IMR-90 (cell line): Measurements from ENCODE around the gene FGGY. TPM values are rescaled to one million over a fixed set of nuclear protein-coding genes. Genes with fewer than 3 reads are reported as not detected.

Source experiments
- ATAC-seq: fragments of 200-7000 bp; cut with Tn5 transposase; 2 replicates; pipeline ENCODE4 v1.9.1; 2020; ENCODE audit warnings: low read depth, mild to moderate bottlenecking, moderate library complexity
- BruUV-seq: library from RNA; stranded (reverse); fragments of 400-500 nt; replicated peaks from 2 replicates; lab custom pipeline; 2021; lab: Mats Ljungman, UMichigan
- CTCF ChIA-PET: fragments of 300-600 bp; formaldehyde crosslinking; extraction: SDS; loops from one replicate; lab custom pipeline; 2021; ENCODE audit warnings: antibody characterized with exemption; lab: Yijun Ruan, JAX
- POLR2A ChIA-PET: fragments of 300-600 bp; sonication (Branson Sonifier 250); formaldehyde crosslinking; loops from one replicate; lab custom pipeline; 2022; ENCODE audit warnings: antibody characterized with exemption; ENCODE audit not compliant: unreplicated experiment; lab: Charles Lee
- DNase-seq: peaks from one replicate; pipeline ENCODE4 v3.0.0; 2013
- H2AFZ ChIP-seq: replicated peaks from 2 replicates; pipeline ENCODE3; 2013; ENCODE audit warnings: low read length, mild to moderate bottlenecking; ENCODE audit not compliant: poor library complexity
- H2AK5ac ChIP-seq: 2 replicates; pipeline ENCODE4 v1.6.1; 2013; ENCODE audit warnings: low read depth, low read length, inconsistent platforms
- H2AK9ac ChIP-seq: replicated peaks from 2 replicates; pipeline ENCODE3; 2013; ENCODE audit warnings: mild to moderate bottlenecking, low read depth, low read length, moderate library complexity; ENCODE audit not compliant: poor library complexity
- H2BK120ac ChIP-seq: 2 replicates; pipeline ENCODE4 v1.6.1; 2013; ENCODE audit warnings: low read depth, low read length, inconsistent platforms
- H2BK15ac ChIP-seq: 3 replicates; pipeline ENCODE4 v1.6.1; 2013; ENCODE audit warnings: low read depth, low read length, inconsistent platforms
- H2BK20ac ChIP-seq: 2 replicates; pipeline ENCODE4 v1.6.1; 2013; ENCODE audit warnings: low read depth, mild to moderate bottlenecking, inconsistent platforms, low read length, moderate library complexity
- H2BK5ac ChIP-seq: 2 replicates; pipeline ENCODE4 v1.6.1; 2013; ENCODE audit warnings: mild to moderate bottlenecking, low read depth, low read length, inconsistent platforms; ENCODE audit not compliant: poor library complexity, severe bottlenecking
- H3K14ac ChIP-seq: replicated peaks from 2 replicates; pipeline ENCODE4 v1.6.1; 2013; ENCODE audit warnings: low read depth, low read length, inconsistent platforms
- H3K18ac ChIP-seq: 2 replicates; pipeline ENCODE4 v1.6.1; 2013; ENCODE audit warnings: low read depth, low read length, control low read depth
- H3K23ac ChIP-seq: 2 replicates; pipeline ENCODE4 v1.6.1; 2013; ENCODE audit warnings: low read depth, low read length, inconsistent platforms
- H3K27ac ChIP-seq: 2 replicates; pipeline ENCODE4 v1.5.1; 2013; ENCODE audit warnings: mild to moderate bottlenecking, control low read depth, low read length; ENCODE audit not compliant: insufficient read depth
- H3K27me3 ChIP-seq: 2 replicates; pipeline ENCODE4 v1.6.1; 2013; ENCODE audit warnings: low read length; ENCODE audit not compliant: control insufficient read depth, insufficient read depth
- H3K36me3 ChIP-seq: 2 replicates; pipeline ENCODE4 v1.6.1; 2013; ENCODE audit warnings: low read length, mixed read lengths; ENCODE audit not compliant: control insufficient read depth, insufficient read depth
- H3K4ac ChIP-seq: 2 replicates; pipeline ENCODE4 v1.6.1; 2013; ENCODE audit warnings: low read depth, low read length, inconsistent platforms
- H3K4me1 ChIP-seq: 2 replicates; pipeline ENCODE4 v1.6.1; 2013; ENCODE audit warnings: low read length, mixed read lengths; ENCODE audit not compliant: control insufficient read depth, insufficient read depth
- H3K4me2 ChIP-seq: 2 replicates; pipeline ENCODE4 v1.6.1; 2013; ENCODE audit warnings: low read depth, mild to moderate bottlenecking, control low read depth, low read length, moderate library complexity
- H3K4me3 ChIP-seq: 2 replicates; pipeline ENCODE4 v1.5.1; 2013; ENCODE audit warnings: low read depth, mild to moderate bottlenecking, control low read depth, low read length, moderate library complexity; ENCODE audit not compliant: insufficient read depth
- H3K56ac ChIP-seq: 2 replicates; pipeline ENCODE4 v1.6.1; 2013; ENCODE audit warnings: low read length, inconsistent platforms; ENCODE audit not compliant: insufficient read depth; ENCODE audit errors: extremely low read depth
- H3K79me1 ChIP-seq, 2 experiments: 2 replicates each; pipeline ENCODE4 v1.6.1; 2013; ENCODE audit warnings: low read length in 2 of 2, inconsistent platforms in 1 of 2, low read depth in 1 of 2
- H3K9ac ChIP-seq: 2 replicates; pipeline ENCODE4 v1.6.1; 2013; ENCODE audit warnings: low read depth, low read length, control low read depth
- H3K9me1 ChIP-seq: 2 replicates; pipeline ENCODE4 v1.6.1; 2013; ENCODE audit warnings: low read length, inconsistent platforms; ENCODE audit not compliant: insufficient read depth
- H3K9me3 ChIP-seq: 2 replicates; pipeline ENCODE4 v1.6.1; 2013; ENCODE audit warnings: low read length; ENCODE audit not compliant: control insufficient read depth, insufficient read depth
- H4K20me1 ChIP-seq: 2 replicates; pipeline ENCODE4 v1.6.1; 2013; ENCODE audit warnings: low read length, inconsistent platforms; ENCODE audit not compliant: insufficient read depth
- H4K5ac ChIP-seq: 2 replicates; pipeline ENCODE4 v1.6.1; 2013; ENCODE audit warnings: mild to moderate bottlenecking, low read depth, low read length, control low read depth
- H4K8ac ChIP-seq, 2 experiments: 2 replicates each; pipeline ENCODE4 v1.6.1; 2013; ENCODE audit warnings: low read depth in 2 of 2, low read length in 2 of 2, control low read depth in 1 of 2, inconsistent platforms in 1 of 2
- H4K91ac ChIP-seq: 2 replicates; pipeline ENCODE4 v1.6.1; 2013; ENCODE audit warnings: low read depth, low read length, inconsistent platforms; ENCODE audit not compliant: insufficient read depth
- BHLHE40 ChIP-seq: fragments of 150-350 bp; IDR thresholded peaks from 2 replicates; pipeline ENCODE4 v1.6.1; 2016; ENCODE audit warnings: mild to moderate bottlenecking, low read depth, low read length
- CEBPB ChIP-seq: IDR thresholded peaks from 2 replicates; pipeline ENCODE4 v1.6.1; 2012; ENCODE audit warnings: low read depth, low read length, improper control_type of control experiment
- CHD1 ChIP-seq: IDR thresholded peaks from 2 replicates; pipeline ENCODE4 v1.6.1; 2012; ENCODE audit warnings: low read depth, low read length, improper control_type of control experiment
- FOS ChIP-seq: fragments of 150-350 bp; IDR thresholded peaks from 2 replicates; pipeline ENCODE4 v1.6.1; 2016; ENCODE audit warnings: low read depth, low read length
- MXI1 ChIP-seq: IDR thresholded peaks from 2 replicates; pipeline ENCODE4 v1.6.1; 2012; ENCODE audit warnings: low read depth, mild to moderate bottlenecking, low read length, moderate library complexity, borderline replicate concordance
- POLR2A ChIP-seq: IDR thresholded peaks from 2 replicates; pipeline ENCODE4 v1.6.1; 2012; ENCODE audit warnings: mild to moderate bottlenecking, low read depth, low read length
- RAD21 ChIP-seq: IDR thresholded peaks from 2 replicates; pipeline ENCODE4 v1.6.1; 2012; ENCODE audit warnings: low read length, improper control_type of control experiment
- RCOR1 ChIP-seq: IDR thresholded peaks from 2 replicates; pipeline ENCODE4 v1.6.1; 2012; ENCODE audit warnings: mild to moderate bottlenecking, low read length, improper control_type of control experiment; ENCODE audit not compliant: insufficient replicate concordance
- RFX5 ChIP-seq: IDR thresholded peaks from 2 replicates; pipeline ENCODE4 v1.8.0; 2012; ENCODE audit warnings: low read depth, mild to moderate bottlenecking, low read length, moderate library complexity
- SMC3 ChIP-seq: fragments of 150-350 bp; IDR thresholded peaks from 2 replicates; pipeline ENCODE4 v1.6.1; 2016; ENCODE audit warnings: low read depth, mild to moderate bottlenecking, antibody characterized with exemption, low read length, moderate library complexity
- dilution Hi-C: fragments of 300-500 bp; cut with HindIII; formaldehyde crosslinking; loops from one replicate; pipeline ENCODE4 v1.14.3; 2018; ENCODE audit warnings: low sequenced_read_pairs; ENCODE audit not compliant: unreplicated experiment
- in situ Hi-C: fragments of 300-500 bp; cut with MboI; formaldehyde crosslinking; loops from 3 replicates; pipeline ENCODE4 v1.14.3; 2019; ENCODE audit warnings: low sequenced_read_pairs, inconsistent platforms, mixed read lengths
- intact Hi-C: fragments of 100-400 bp; cut with micrococcal nuclease; formaldehyde crosslinking; loops from 2 replicates; pipeline ENCODE4 v1.10.0; 2022
- polyA plus RNA-seq, 3 experiments: library from polyadenylated mRNA; depleted of rRNA; stranded (reverse); fragments of >200 nt; gene quantifications; 2 replicates each; pipeline ENCODE4 v1.2.3, GENCODE V29; 2012; ENCODE audit warnings: low replicate concordance in 1 of 3
- total RNA-seq: library from RNA; depleted of rRNA; stranded (reverse); fragments of >200 nt; gene quantifications from 2 replicates; pipeline ENCODE4 v1.2.3, GENCODE V29; 2012
- TF ChIP-seq, protein P1 (sequence below): fragments of 150-350 bp; IDR thresholded peaks from 2 replicates; pipeline ENCODE4 v1.6.1; 2017; ENCODE audit warnings: mild to moderate bottlenecking, antibody characterized with exemption, low read length, low read depth
- TF ChIP-seq, protein P2 (sequence below): fragments of 150-350 bp; IDR thresholded peaks from 2 replicates; pipeline ENCODE4 v1.6.1; 2016; ENCODE audit warnings: low read depth, mild to moderate bottlenecking, low read length, moderate library complexity, borderline replicate concordance
- TF ChIP-seq, protein P3 (sequence below): conservative IDR thresholded peaks from 2 replicates; pipeline ENCODE4 v1.5.1; 2012; ENCODE audit warnings: mild to moderate bottlenecking, low read depth, low read length, improper control_type of control experiment

The FGGY gene
- total and polyA plus RNA-seq, 2 of the 4 experiments (the other 2 are of a cell fraction): 5.6 to 14.0 TPM

DNA sequence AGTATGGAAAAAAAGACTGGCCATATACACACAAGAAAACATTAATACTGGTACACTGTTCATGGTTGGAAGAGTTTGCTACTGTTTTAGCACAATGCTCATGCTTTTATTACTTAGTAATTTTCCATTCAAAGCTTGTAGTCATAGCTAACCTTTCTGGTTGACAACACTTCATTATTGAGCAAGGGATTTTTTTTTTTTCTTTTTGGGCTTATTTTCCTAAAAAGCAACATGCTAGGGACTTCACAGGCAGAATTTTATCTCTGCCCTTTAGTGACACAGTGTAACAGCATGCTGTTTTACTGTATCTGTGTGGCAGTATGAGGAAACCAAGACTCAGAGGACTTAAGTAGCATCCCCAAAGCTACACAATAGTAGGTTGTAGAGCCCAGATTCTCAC lies 58.5 kb downstream of the FGGY start:
- Histone ChIP-seq H3K36me3 (0 out of 2 replicates have a peak, but pooled peaks cover 1% of the 10 kb centered on the region), H4K8ac (no peak overlapping the region), H3K18ac (no peak overlapping the region), H3K4ac (no peak overlapping the region), H2AK5ac (no peak overlapping the region), H3K14ac (no peak overlapping the region), H3K9ac (no peak overlapping the region), H3K9me3 (no peaks in the 10 kb centered on the region), H3K4me3 (no peak overlapping the region), H2BK120ac (no peak overlapping the region), H2AK9ac (no peak overlapping the region), H4K20me1 (no peaks in the 10 kb centered on the region), H3K27me3 (no peaks in the 10 kb centered on the region), H4K91ac (no peak overlapping the region), H3K56ac (no peak overlapping the region), H2BK20ac (no peak overlapping the region), H3K4me2 (no peak overlapping the region), H3K27ac (no peak overlapping the region), H3K79me1 (no peaks in the 10 kb centered on the region; a peak in 1 of 4 replicates), H2BK5ac (no peak overlapping the region), H3K23ac (no peak overlapping the region), H4K5ac (no peak overlapping the region), H2BK15ac (no peak overlapping the region), H3K9me1 (peaks cover 4% of the 10 kb centered on the region; the same call in 1 of the 2 replicates), H2AFZ (no peak overlapping the region), H3K4me1 (peaks cover 3% of the 10 kb centered on the region; the same call in 1 of the 2 replicates)
- no peak for ATAC-seq
- no peak for TF ChIP-seq CEBPB
- no peak for TF ChIP-seq CHD1
- TF ChIP-seq, protein P1, sequence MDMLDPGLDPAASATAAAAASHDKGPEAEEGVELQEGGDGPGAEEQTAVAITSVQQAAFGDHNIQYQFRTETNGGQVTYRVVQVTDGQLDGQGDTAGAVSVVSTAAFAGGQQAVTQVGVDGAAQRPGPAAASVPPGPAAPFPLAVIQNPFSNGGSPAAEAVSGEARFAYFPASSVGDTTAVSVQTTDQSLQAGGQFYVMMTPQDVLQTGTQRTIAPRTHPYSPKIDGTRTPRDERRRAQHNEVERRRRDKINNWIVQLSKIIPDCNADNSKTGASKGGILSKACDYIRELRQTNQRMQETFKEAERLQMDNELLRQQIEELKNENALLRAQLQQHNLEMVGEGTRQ: no peak
- TF ChIP-seq RAD21: no peak
- TF ChIP-seq SMC3: no peak
- no peak for TF ChIP-seq RCOR1
- TF ChIP-seq POLR2A: no peak
- TF ChIP-seq RFX5: no peak
- no peak for TF ChIP-seq FOS
- TF ChIP-seq BHLHE40: no peak
- TF ChIP-seq, protein P2, sequence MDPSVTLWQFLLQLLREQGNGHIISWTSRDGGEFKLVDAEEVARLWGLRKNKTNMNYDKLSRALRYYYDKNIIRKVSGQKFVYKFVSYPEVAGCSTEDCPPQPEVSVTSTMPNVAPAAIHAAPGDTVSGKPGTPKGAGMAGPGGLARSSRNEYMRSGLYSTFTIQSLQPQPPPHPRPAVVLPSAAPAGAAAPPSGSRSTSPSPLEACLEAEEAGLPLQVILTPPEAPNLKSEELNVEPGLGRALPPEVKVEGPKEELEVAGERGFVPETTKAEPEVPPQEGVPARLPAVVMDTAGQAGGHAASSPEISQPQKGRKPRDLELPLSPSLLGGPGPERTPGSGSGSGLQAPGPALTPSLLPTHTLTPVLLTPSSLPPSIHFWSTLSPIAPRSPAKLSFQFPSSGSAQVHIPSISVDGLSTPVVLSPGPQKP: no peak
- no peak for TF ChIP-seq MXI1
- TF ChIP-seq, protein P3, sequence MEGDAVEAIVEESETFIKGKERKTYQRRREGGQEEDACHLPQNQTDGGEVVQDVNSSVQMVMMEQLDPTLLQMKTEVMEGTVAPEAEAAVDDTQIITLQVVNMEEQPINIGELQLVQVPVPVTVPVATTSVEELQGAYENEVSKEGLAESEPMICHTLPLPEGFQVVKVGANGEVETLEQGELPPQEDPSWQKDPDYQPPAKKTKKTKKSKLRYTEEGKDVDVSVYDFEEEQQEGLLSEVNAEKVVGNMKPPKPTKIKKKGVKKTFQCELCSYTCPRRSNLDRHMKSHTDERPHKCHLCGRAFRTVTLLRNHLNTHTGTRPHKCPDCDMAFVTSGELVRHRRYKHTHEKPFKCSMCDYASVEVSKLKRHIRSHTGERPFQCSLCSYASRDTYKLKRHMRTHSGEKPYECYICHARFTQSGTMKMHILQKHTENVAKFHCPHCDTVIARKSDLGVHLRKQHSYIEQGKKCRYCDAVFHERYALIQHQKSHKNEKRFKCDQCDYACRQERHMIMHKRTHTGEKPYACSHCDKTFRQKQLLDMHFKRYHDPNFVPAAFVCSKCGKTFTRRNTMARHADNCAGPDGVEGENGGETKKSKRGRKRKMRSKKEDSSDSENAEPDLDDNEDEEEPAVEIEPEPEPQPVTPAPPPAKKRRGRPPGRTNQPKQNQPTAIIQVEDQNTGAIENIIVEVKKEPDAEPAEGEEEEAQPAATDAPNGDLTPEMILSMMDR: no peak
- intact Hi-C loops: loop anchor here (5.0 kb wide), 1 partner anchor 33 kb away; no protein-coding TSS in a partner anchor
- ChIA-PET POLR2A (no interaction called here), CTCF (no interaction called here)
- in situ Hi-C loops: no loop called here
- no TSS peak for BruUV-seq
- DNase-seq: no peak
- dilution Hi-C loops: no loop called here
